D721Med (cell line): ENCODE data around the gene ARFGEF2.
"Not testable (repeated sequence)": the region's sequence is repeated elsewhere in the genome, so short reads cannot be mapped to it uniquely, and the experiment has no call there.

Source experiments
- DNase-seq: peaks from one replicate; pipeline ENCODE4 v3.0.0; 2011; ENCODE audit warnings: low spot score; ENCODE audit not compliant: insufficient read length
- FAIRE-seq: peaks from 2 replicates; lab custom pipeline; 2011; peaks lifted over from hg19 to GRCh38; lab: Jason Lieb, UNC
- TF ChIP-seq, protein P1 (sequence below): IDR thresholded peaks from 2 replicates; pipeline ENCODE4 v1.5.1; 2012; ENCODE audit warnings: mild to moderate bottlenecking, control low read depth; ENCODE audit not compliant: insufficient read depth; ENCODE audit errors: missing control alignments

The ARFGEF2 gene

DNA sequence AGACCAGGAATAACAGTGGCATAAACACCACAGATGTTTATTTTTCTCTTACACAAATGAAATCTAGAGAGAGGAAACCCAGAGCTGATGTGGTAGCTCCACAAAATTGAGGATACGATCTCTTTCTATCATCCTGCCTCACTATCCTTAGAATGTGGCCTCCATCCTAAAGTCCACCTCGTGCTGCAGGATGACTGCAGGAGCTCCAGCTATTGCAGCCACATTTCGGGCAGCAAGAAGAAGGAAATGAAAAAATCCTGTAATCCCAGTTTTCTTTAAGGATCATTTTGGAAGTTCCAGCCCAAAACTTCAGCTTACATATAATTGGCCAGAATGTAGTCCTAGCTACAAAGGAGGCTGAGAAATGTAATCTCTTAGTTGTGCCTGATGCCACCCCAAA is 41.2 kb upstream of the ARFGEF2 start:
- no peak for FAIRE-seq
- TF ChIP-seq, protein P1, sequence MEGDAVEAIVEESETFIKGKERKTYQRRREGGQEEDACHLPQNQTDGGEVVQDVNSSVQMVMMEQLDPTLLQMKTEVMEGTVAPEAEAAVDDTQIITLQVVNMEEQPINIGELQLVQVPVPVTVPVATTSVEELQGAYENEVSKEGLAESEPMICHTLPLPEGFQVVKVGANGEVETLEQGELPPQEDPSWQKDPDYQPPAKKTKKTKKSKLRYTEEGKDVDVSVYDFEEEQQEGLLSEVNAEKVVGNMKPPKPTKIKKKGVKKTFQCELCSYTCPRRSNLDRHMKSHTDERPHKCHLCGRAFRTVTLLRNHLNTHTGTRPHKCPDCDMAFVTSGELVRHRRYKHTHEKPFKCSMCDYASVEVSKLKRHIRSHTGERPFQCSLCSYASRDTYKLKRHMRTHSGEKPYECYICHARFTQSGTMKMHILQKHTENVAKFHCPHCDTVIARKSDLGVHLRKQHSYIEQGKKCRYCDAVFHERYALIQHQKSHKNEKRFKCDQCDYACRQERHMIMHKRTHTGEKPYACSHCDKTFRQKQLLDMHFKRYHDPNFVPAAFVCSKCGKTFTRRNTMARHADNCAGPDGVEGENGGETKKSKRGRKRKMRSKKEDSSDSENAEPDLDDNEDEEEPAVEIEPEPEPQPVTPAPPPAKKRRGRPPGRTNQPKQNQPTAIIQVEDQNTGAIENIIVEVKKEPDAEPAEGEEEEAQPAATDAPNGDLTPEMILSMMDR: no peak
- DNase-seq: no peak

DNA sequence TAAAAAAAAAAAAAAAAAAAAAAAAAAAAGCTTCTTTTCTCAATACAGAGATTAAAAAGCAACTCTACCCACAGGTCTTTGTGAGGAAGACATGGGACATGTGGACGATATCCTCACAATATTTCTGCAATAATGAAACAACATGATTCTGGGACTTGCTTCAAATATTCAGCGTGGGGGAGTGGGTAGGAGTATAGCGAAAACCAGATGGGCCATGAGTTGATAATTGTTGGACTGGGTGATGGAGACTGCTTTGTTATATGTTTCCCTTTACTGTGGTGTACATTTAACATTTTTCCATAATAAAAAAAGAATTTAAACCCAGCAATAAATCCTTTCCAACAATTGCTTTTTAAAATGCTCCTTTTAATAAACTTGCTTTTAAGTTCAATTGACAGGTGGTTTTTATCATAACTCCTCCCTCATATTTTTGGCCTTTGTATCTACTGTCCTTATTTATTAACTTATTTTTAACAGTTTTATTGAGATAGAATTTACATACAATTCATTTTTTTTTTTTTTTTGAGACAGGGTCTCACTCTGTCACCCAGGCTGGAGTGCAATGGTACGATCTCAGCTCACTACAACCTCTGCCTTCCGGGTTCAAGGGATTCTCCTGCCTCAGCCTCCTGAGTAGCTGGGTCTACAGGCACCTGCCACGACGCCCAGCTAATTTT is 40.4 kb upstream of the ARFGEF2 start:
- FAIRE-seq (no peak), DNase-seq (no peak)

DNA sequence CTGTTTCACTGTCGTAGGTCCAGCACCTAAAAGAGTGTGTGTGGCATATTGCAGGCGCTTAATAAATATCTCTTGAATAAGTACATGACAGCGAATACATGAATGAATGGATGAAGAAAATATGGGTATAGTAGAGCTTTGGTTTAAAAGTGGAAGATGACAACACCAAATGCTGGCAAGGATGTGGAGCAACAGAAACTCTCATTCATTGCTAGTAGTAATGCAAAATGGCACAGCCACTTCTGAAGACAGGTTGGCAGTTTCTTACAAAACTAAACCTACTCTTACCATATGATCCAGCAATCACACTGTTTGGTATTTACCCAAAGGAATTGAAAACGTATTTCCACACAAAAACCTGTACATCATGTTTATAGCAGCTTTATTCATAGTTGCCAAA is 36.3 kb upstream of the ARFGEF2 start:
- FAIRE-seq (no peak), DNase-seq (no peak)
- TF ChIP-seq, protein P1: no peak

More for the DNA sequence above, 40.4 kb upstream of the ARFGEF2 start:
- TF ChIP-seq, protein P1: no peak

DNA sequence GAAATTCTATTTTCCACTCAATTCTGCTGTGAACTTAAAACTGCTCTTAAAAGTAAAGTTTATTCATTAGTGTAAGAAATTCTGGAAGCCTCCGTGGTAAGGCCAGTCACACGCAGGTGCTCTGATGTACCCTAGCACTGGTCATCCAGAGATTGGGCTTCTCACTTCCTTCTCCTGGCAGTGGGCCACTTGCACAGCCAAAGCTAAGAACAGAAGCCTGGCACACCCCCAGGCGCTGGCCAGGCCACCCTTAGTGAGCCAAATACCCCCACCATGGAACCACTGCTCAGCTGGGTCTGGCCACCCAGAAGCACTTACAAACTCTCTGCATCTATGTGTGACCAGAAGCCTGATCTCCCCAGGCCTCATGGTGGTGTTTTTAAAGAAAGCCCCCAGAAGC is 35.3 kb upstream of the ARFGEF2 start:
- FAIRE-seq: no peak
- DNase-seq: no peak
- TF ChIP-seq, protein P1: no peak

DNA sequence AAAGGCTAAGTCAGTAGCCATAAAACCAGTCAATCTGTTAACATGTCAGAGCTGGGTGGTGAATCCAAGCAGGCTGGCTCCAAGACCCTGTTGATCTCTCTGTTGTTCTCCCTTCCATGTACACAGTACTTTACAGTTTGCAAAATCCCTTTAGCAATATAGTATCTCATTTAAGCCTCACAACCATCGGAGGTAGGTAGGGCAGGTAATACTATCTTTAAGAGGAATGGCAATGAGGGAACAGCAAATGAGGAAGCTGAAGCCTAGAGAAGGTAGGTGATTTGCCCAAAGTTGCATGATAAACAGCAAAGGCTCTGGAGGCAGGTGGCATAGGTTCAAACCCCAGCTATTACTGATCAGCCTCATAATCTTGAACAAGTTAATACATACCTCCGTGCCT is 34.7 kb upstream of the ARFGEF2 start:
- TF ChIP-seq, protein P1: no peak
- no peak for FAIRE-seq
- DNase-seq: no peak

DNA sequence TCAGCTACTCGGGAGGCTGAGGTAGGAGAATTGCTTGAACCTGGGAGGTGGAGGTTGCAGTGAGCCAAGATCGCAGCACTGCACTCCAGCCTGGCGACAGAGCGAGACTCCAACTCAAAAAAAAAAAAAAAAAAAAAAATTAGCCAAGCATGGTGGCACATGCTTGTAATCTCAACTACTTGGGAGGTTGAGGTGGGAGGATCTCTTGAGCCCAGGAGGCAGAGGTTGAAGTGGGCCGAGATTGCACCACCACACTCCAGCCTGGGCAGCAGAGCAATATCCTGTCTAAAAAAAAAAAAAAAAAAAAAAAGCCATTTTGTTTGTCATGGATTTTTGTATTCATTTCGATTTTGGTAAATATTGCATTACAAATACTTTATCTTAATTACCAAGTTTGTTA is 33.0 kb upstream of the ARFGEF2 start:
- not testable (repeated sequence) for DNase-seq, FAIRE-seq

DNA sequence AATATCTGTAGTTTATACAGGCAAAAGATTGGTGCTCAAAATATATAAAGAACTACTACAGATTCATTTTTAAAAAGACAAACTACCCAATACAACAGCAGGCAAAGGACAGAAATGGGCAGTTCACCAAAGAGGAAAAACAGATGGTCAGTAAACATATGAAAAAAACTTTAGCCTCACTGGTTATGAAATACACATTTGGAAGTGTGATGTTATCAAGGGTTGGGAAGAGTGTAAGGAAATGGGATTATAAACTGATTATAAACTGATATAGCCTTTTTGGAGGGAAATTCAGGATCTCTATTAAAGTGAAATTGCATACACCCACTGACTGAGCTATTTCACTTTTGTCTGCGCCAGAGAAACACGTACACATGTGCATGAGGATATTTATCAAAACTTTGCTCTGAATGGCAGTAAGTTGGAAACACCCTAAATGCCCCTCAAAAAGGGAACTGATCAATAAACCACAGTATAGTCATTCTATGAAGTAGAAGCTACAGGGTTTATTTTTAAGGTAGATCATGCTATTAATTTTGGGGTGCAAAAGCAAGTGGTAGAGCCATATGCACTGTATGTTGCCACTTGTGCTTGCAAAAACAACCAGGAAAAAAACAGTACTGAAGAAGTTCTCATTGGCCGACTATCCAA is 32.2 kb upstream of the ARFGEF2 start:
- no peak for DNase-seq
- TF ChIP-seq, protein P1: no peak
- no peak for FAIRE-seq
